Measurements from ENCODE around the gene PXMP4. TPM values are rescaled to one million over a fixed set of nuclear protein-coding genes. Genes with fewer than 3 reads are reported as not detected.

Gene PXMP4
- total RNA-seq, 4 donors from 2014 or later, result 1.6 to 12.0 (median 5.5) TPM

GRCh38 chr20:33744773-33745385 lies 24.8 kb upstream of the PXMP4 start:
- H3K9me3 ChIP-seq, result no peaks in the 10 kb centered on the region
- no peaks in the 10 kb centered on the region for H3K36me3 ChIP-seq
- TF ChIP-seq POLR2A (IDR thresholded peaks at IDR 0.05) (no peak), EP300 (IDR thresholded peaks at IDR 0.05; ENCODE audit: low read depth) (no peak), POLR2AphosphoS5 (IDR thresholded peaks at IDR 0.05) (no peak)
- TF ChIP-seq, protein P1, sequence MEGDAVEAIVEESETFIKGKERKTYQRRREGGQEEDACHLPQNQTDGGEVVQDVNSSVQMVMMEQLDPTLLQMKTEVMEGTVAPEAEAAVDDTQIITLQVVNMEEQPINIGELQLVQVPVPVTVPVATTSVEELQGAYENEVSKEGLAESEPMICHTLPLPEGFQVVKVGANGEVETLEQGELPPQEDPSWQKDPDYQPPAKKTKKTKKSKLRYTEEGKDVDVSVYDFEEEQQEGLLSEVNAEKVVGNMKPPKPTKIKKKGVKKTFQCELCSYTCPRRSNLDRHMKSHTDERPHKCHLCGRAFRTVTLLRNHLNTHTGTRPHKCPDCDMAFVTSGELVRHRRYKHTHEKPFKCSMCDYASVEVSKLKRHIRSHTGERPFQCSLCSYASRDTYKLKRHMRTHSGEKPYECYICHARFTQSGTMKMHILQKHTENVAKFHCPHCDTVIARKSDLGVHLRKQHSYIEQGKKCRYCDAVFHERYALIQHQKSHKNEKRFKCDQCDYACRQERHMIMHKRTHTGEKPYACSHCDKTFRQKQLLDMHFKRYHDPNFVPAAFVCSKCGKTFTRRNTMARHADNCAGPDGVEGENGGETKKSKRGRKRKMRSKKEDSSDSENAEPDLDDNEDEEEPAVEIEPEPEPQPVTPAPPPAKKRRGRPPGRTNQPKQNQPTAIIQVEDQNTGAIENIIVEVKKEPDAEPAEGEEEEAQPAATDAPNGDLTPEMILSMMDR (IDR thresholded peaks at IDR 0.05), result no peak
- WGBS, 2 donors (ENCODE audit: low coverage in 1 of 2), result 78% methylated on average over 14 of the region's 14 CpGs; no CpG with 5 or more reads in 1 of the 2 donors
- peak overlapping the region in 2 of 4 donors; percentile 54 to 67 for H3K27ac ChIP-seq
- in situ Hi-C loops (cut with MboI; ENCODE audit: low pct_ligation_motif_present in 1 of 4, low pct_unique_long_range_greater_than_20kb in 1 of 4, low sequenced_read_pairs in 3 of 4) (no loop called here), intact Hi-C loops (cut with DNase I; ENCODE audit: low total_unique reads) (no loop called here)
- H3K4me3 ChIP-seq, result no peak overlapping the region
- H3K4me1 ChIP-seq, result peaks cover 3 to 15% (median 11%) of the 10 kb centered on the region in 4 donors
- DNase-seq, result peak; percentile 84
- no peaks in the 10 kb centered on the region for H3K27me3 ChIP-seq

GRCh38 chr20:33744181-33744580 lies 24.1 kb upstream of the PXMP4 start:
- TF ChIP-seq, protein P1 (IDR thresholded peaks at IDR 0.05), result no peak
- TF ChIP-seq POLR2AphosphoS5 (IDR thresholded peaks at IDR 0.05) (no peak), EP300 (IDR thresholded peaks at IDR 0.05; ENCODE audit: low read depth) (no peak), POLR2A (IDR thresholded peaks at IDR 0.05) (no peak)
- intact Hi-C loops (cut with DNase I; ENCODE audit: low total_unique reads) (no loop called here), in situ Hi-C loops (cut with MboI; ENCODE audit: low pct_ligation_motif_present in 1 of 4, low pct_unique_long_range_greater_than_20kb in 1 of 4, low sequenced_read_pairs in 3 of 4) (no loop called here)
- 80 to 89% methylated on average over 3 of the region's 3 CpGs for WGBS, 2 donors (ENCODE audit: low coverage in 1 of 2)
- Histone ChIP-seq H3K9me3 (no peaks in the 10 kb centered on the region), H3K27ac (peak overlapping the region; percentile 37 to 67 (median 50)), H3K4me3 (no peak overlapping the region), H3K27me3 (no peaks in the 10 kb centered on the region), H3K4me1 (peaks cover 3 to 15% (median 11%) of the 10 kb centered on the region in 4 donors), H3K36me3 (no peaks in the 10 kb centered on the region)
- no peak for DNase-seq

- H3K27ac ChIP-seq, result no peak overlapping the region
- in situ Hi-C loops (cut with MboI; ENCODE audit: low pct_ligation_motif_present in 1 of 4, low pct_unique_long_range_greater_than_20kb in 1 of 4, low sequenced_read_pairs in 3 of 4) (no loop called here), intact Hi-C loops (cut with DNase I; ENCODE audit: low total_unique reads) (no loop called here)
- TF ChIP-seq, protein P1 (IDR thresholded peaks at IDR 0.05), result no peak
- TF ChIP-seq POLR2A (IDR thresholded peaks at IDR 0.05) (no peak), EP300 (IDR thresholded peaks at IDR 0.05; ENCODE audit: low read depth) (no peak), POLR2AphosphoS5 (IDR thresholded peaks at IDR 0.05) (no peak)
- no peak overlapping the region for H3K4me3 ChIP-seq
- peaks cover 3 to 15% (median 10%) of the 10 kb centered on the region in 4 donors for H3K4me1 ChIP-seq
- no peaks in the 10 kb centered on the region for H3K36me3 ChIP-seq
- WGBS, 2 donors (ENCODE audit: low coverage in 1 of 2), result 100% methylated on average over 1 of the region's 1 CpG; no CpG with 5 or more reads in 1 of the 2 donors
- no peak for DNase-seq
- no peaks in the 10 kb centered on the region for H3K27me3 ChIP-seq
- H3K9me3 ChIP-seq, result peaks cover 15% of the 10 kb centered on the region in 2 donors
These were observed 20.1 kb upstream of the PXMP4 start for GRCh38 chr20:33740189-33740588.

DNA sequence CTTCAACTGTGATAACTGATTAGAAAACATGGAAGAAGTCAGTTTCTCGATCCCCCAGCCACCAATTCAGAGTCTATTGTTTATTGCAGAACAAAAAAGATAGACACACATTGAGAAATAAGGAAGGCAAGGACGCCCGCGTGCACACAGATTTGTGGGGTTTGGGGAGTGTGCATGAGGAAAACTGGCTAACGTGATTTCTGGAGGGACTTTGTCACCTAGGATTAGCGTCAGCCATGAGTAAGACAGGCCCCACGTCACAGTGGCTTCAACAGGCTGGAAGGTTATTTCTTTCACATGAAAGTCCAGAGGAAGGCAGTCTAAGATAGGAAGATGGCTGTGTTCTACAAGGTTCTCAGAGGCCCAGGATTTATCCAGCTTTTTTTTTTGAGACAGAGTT lies 19.4 kb upstream of the PXMP4 start:
- DNase-seq, result no peak
- in situ Hi-C loops (cut with MboI; ENCODE audit: low pct_ligation_motif_present in 1 of 4, low pct_unique_long_range_greater_than_20kb in 1 of 4, low sequenced_read_pairs in 3 of 4) (no loop called here), intact Hi-C loops (cut with DNase I; ENCODE audit: low total_unique reads) (no loop called here)

More for the DNA sequence above, 19.4 kb upstream of the PXMP4 start:
- Histone ChIP-seq H3K9me3 (peaks cover 15% of the 10 kb centered on the region in 2 donors), H3K4me3 (no peak overlapping the region), H3K4me1 (peaks cover 3 to 9% (median 7%) of the 10 kb centered on the region in 4 donors), H3K27ac (no peak overlapping the region), H3K36me3 (no peaks in the 10 kb centered on the region), H3K27me3 (no peaks in the 10 kb centered on the region)
- TF ChIP-seq POLR2AphosphoS5 (IDR thresholded peaks at IDR 0.05) (no peak), EP300 (IDR thresholded peaks at IDR 0.05; ENCODE audit: low read depth) (no peak), POLR2A (IDR thresholded peaks at IDR 0.05) (no peak)
- TF ChIP-seq, protein P1 (IDR thresholded peaks at IDR 0.05), result no peak
- WGBS, 2 donors (ENCODE audit: low coverage in 1 of 2), result 71 to 92% methylated on average over 7 of the region's 7 CpGs

Measured in transverse colon (tissue), 4 donors.